Measurements from ENCODE around the gene CENPP. TPM values are rescaled to one million over a fixed set of nuclear protein-coding genes. Genes with fewer than 3 reads are reported as not detected.

Gene CENPP
- total RNA-seq, 1 donor from 2014 or later = 4.5 TPM

DNA sequence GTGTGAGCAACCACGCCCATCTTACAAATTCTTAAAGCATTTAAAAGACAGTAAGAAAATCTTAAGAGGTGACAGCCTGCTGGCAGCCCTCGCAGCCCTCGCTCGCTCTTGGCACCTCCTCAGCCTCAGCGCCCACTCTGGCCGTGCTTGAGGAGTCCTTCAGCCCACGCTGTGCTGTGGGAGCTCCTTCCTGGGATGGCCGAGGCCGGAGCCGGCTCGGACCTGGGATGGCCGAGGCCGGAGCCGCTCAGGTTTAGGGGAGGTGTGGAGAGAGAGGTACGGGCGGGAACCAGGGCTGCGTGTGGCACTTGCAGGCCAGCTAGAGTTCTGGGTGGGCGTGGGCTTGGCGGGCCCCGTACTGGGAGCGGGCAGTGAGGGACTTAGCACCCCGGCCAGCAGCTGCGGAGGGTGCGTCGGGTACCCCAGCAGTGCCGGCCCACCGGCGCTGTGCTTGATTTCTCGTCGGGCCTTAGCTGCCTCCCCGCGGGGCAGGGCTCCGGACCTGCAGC is 219.3 kb downstream of the CENPP start:
- peaks cover 1% of the 10 kb centered on the region for H3K27me3 Mint-ChIP-seq (ENCODE audit: unreplicated experiment)
- no peak overlapping the region for H3K27ac Mint-ChIP-seq (ENCODE audit: unreplicated experiment)
- H3K9me3 Mint-ChIP-seq (ENCODE audit: unreplicated experiment) = no peaks in the 10 kb centered on the region
- TF ChIP-seq, protein P1, sequence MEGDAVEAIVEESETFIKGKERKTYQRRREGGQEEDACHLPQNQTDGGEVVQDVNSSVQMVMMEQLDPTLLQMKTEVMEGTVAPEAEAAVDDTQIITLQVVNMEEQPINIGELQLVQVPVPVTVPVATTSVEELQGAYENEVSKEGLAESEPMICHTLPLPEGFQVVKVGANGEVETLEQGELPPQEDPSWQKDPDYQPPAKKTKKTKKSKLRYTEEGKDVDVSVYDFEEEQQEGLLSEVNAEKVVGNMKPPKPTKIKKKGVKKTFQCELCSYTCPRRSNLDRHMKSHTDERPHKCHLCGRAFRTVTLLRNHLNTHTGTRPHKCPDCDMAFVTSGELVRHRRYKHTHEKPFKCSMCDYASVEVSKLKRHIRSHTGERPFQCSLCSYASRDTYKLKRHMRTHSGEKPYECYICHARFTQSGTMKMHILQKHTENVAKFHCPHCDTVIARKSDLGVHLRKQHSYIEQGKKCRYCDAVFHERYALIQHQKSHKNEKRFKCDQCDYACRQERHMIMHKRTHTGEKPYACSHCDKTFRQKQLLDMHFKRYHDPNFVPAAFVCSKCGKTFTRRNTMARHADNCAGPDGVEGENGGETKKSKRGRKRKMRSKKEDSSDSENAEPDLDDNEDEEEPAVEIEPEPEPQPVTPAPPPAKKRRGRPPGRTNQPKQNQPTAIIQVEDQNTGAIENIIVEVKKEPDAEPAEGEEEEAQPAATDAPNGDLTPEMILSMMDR (IDR thresholded peaks at IDR 0.05; ENCODE audit: unreplicated experiment) = no peak
- no peak overlapping the region for H3K4me3 Mint-ChIP-seq (ENCODE audit: unreplicated experiment)
- DNase-seq (ENCODE audit: low spot score) = no peak
- peaks cover 4% of the 10 kb centered on the region for H3K36me3 Mint-ChIP-seq (ENCODE audit: low read depth, unreplicated experiment)
- H3K4me1 Mint-ChIP-seq (ENCODE audit: unreplicated experiment) = no peaks in the 10 kb centered on the region

DNA sequence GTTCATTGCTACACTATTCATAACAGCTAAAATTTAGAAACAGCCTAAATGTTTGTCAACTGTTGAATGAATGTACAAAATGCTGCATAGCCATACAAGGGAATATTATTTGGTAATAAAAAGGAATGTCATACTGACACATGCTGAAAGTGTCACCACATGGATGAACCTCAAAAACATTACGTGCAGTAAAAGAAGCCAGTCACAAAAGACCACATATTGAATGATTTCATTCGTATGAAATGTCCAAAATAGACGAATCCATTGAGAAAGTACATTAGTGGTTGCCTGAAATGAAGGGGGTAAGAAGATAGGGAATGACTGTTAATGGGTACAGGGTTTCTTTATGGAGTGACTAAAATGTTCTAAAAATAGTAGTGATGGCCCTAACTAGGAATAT is 221.6 kb downstream of the CENPP start:
- Mint-ChIP-seq H3K27me3 (ENCODE audit: unreplicated experiment) (peaks cover 1% of the 10 kb centered on the region), H3K36me3 (ENCODE audit: low read depth, unreplicated experiment) (peaks cover 4% of the 10 kb centered on the region), H3K4me1 (ENCODE audit: unreplicated experiment) (no peaks in the 10 kb centered on the region), H3K9me3 (ENCODE audit: unreplicated experiment) (no peaks in the 10 kb centered on the region), H3K27ac (ENCODE audit: unreplicated experiment) (no peak overlapping the region), H3K4me3 (ENCODE audit: unreplicated experiment) (no peak overlapping the region)
- TF ChIP-seq, protein P1 (IDR thresholded peaks at IDR 0.05; ENCODE audit: unreplicated experiment) = no peak
- DNase-seq (ENCODE audit: low spot score) = no peak

DNA sequence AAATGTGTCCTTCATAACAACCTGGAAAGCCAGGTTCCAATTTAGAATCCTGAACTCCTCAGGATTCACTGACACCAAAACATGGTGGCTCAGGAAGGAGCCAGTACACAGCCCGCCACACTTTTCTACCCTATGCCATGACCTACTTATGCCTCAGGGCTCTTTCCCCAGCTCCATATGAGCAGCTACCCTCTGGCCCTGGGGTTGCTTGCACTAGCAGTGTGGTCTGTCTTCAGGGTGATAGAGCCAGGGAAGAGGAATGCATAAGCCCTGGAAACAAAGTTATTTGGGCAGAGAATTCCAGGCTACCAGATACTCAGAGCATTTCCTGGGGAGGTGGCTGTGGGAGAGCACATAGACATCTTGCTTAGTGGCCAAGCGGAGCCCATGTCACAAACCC is 225.0 kb downstream of the CENPP start:
- Mint-ChIP-seq H3K9me3 (ENCODE audit: unreplicated experiment) (no peaks in the 10 kb centered on the region), H3K4me1 (ENCODE audit: unreplicated experiment) (no peaks in the 10 kb centered on the region), H3K36me3 (ENCODE audit: low read depth, unreplicated experiment) (no peaks in the 10 kb centered on the region), H3K27ac (ENCODE audit: unreplicated experiment) (no peak overlapping the region), H3K27me3 (ENCODE audit: unreplicated experiment) (no peaks in the 10 kb centered on the region), H3K4me3 (ENCODE audit: unreplicated experiment) (no peak overlapping the region)
- DNase-seq (ENCODE audit: low spot score) = no peak
- TF ChIP-seq, protein P1 (IDR thresholded peaks at IDR 0.05; ENCODE audit: unreplicated experiment) = no peak

DNA sequence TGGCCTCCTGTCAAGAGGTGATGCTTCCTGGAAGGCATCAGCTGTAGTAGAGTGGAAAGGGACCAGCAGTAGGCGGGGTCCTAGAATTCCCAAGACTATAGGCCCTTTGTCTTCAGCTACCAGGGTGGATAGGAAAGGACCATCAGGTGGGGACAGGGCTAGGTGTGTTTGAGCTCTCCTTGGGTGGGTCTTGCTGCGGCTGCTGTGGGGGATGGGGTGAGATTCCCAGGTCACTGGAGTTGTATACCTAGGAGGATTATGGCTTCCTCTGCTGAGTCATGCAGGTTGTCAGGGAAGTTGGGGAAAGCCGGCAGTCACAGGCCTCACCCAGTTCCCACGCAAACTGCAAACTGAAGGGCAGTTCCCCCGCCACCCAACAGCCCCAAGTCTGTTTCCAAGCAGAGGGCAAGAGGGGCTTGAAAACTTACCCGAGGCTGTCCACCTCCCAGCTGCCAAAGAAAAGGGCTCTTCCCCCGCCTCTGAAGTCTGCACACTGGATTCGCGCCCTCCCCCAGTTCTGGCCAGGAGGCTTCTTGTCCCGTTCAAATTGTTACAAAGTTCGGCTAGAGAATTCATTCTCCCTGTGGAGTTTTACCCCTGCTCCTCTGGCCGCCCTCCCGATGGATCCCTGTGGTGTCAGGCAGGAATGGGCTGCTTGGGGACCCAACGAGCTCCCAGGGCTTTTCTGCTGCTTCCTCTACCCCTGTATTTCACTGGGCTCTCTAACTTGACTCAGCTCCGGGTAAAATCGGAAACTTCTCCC is 233.0 kb downstream of the CENPP start:
- TF ChIP-seq, protein P1 (IDR thresholded peaks at IDR 0.05; ENCODE audit: unreplicated experiment) = no peak
- DNase-seq (ENCODE audit: low spot score) = no peak
- no peak overlapping the region for H3K27ac Mint-ChIP-seq (ENCODE audit: unreplicated experiment)
- H3K27me3 Mint-ChIP-seq (ENCODE audit: unreplicated experiment) = peaks cover 2% of the 10 kb centered on the region
- H3K9me3 Mint-ChIP-seq (ENCODE audit: unreplicated experiment) = no peaks in the 10 kb centered on the region
- H3K4me3 Mint-ChIP-seq (ENCODE audit: unreplicated experiment) = no peak overlapping the region
- no peaks in the 10 kb centered on the region for H3K36me3 Mint-ChIP-seq (ENCODE audit: low read depth, unreplicated experiment)
- H3K4me1 Mint-ChIP-seq (ENCODE audit: unreplicated experiment) = peaks cover 15% of the 10 kb centered on the region

Measured in endothelial cell (in vitro differentiated cells).